ENCODE results near the gene PPFIA3.

The PPFIA3 gene

DNA sequence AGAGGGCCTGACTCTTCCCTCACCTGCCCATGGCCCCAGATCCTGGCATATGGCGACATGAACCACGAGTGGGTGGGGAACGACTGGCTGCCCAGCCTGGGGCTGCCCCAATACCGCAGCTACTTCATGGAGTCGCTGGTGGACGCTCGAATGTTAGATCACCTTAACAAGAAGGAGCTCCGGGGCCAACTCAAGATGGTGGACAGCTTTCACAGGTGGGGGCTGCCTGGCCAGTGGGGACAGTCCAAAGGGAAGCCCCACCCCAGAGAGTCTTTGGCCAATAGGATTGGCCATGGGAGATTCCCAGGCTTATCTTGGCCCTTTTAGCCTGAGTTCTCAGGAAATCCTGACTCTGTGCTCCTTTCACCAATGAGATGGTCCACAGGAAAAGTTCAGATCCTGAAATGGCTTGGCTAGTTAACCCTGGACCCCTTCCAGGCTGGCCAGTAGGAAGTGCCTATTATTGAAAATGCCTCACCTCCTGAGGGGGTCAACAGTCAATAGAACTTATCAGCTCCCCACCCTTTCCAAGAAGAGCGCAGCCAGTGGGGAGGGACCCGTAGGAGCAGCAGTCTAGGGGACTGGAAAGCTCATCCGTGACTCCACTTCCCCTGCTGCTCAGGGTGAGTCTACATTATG, 28.8 kb downstream of the PPFIA3 start:
- Histone ChIP-seq H3K27me3 (replicated peaks; ENCODE audit: insufficient read depth, low read length) (peaks cover 53% of the 10 kb centered on the region), H3K9me3 (replicated peaks; ENCODE audit: insufficient read depth, low read length) (no peaks in the 10 kb centered on the region), H3F3A (ENCODE audit: insufficient read depth, low read length) (no peaks in the 10 kb centered on the region), H3K9ac (ENCODE audit: low read length) (no peak overlapping the region), H3K4me2 (ENCODE audit: low read depth, low read length) (no peak overlapping the region), H3K27ac (ENCODE audit: low read length) (no peak overlapping the region), H3K9me2 (replicated peaks; ENCODE audit: insufficient read depth, low read length) (no peaks in the 10 kb centered on the region), H3K36me3 (replicated peaks; ENCODE audit: insufficient read depth, low read length) (no peaks in the 10 kb centered on the region), H3K4me1 (ENCODE audit: low read length) (peaks cover 11% of the 10 kb centered on the region; the same call in 1 of the 2 replicates), H2AFZ (ENCODE audit: low read length) (no peak overlapping the region), H4K20me1 (ENCODE audit: insufficient read depth, low read length) (no peaks in the 10 kb centered on the region), H3K79me2 (ENCODE audit: low read length) (no peaks in the 10 kb centered on the region), H3K4me3 (ENCODE audit: low read length) (no peak overlapping the region)
- TF ChIP-seq EZH2phosphoT487 (IDR thresholded peaks at IDR 0.05; ENCODE audit: low read length) (no peak), EZH2 (optimal IDR thresholded peaks at IDR 0.05; ENCODE audit: low read depth, low read length) (no peak)
- TF ChIP-seq, protein P1, sequence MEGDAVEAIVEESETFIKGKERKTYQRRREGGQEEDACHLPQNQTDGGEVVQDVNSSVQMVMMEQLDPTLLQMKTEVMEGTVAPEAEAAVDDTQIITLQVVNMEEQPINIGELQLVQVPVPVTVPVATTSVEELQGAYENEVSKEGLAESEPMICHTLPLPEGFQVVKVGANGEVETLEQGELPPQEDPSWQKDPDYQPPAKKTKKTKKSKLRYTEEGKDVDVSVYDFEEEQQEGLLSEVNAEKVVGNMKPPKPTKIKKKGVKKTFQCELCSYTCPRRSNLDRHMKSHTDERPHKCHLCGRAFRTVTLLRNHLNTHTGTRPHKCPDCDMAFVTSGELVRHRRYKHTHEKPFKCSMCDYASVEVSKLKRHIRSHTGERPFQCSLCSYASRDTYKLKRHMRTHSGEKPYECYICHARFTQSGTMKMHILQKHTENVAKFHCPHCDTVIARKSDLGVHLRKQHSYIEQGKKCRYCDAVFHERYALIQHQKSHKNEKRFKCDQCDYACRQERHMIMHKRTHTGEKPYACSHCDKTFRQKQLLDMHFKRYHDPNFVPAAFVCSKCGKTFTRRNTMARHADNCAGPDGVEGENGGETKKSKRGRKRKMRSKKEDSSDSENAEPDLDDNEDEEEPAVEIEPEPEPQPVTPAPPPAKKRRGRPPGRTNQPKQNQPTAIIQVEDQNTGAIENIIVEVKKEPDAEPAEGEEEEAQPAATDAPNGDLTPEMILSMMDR (IDR thresholded peaks at IDR 0.05; ENCODE audit: low read length): no peak
- no peak for DNase-seq

GRCh38 chr19:49148784-49149651, 29.7 kb downstream of the PPFIA3 start:
- Histone ChIP-seq H3K4me1 (ENCODE audit: low read length) (peaks cover 11% of the 10 kb centered on the region; the same call in 1 of the 2 replicates), H3K9me2 (replicated peaks; ENCODE audit: insufficient read depth, low read length) (no peaks in the 10 kb centered on the region), H3K36me3 (replicated peaks; ENCODE audit: insufficient read depth, low read length) (no peaks in the 10 kb centered on the region), H3K9ac (ENCODE audit: low read length) (no peak overlapping the region), H3K79me2 (ENCODE audit: low read length) (no peaks in the 10 kb centered on the region), H3K4me2 (ENCODE audit: low read depth, low read length) (peak overlapping the region; percentile 99), H4K20me1 (ENCODE audit: insufficient read depth, low read length) (no peaks in the 10 kb centered on the region), H3K4me3 (ENCODE audit: low read length) (peak overlapping the region; percentile 69), H3K9me3 (replicated peaks; ENCODE audit: insufficient read depth, low read length) (no peaks in the 10 kb centered on the region), H2AFZ (ENCODE audit: low read length) (peak overlapping the region; percentile 81), H3K27ac (ENCODE audit: low read length) (no peak overlapping the region), H3K27me3 (replicated peaks; ENCODE audit: insufficient read depth, low read length) (peaks cover 60% of the 10 kb centered on the region), H3F3A (ENCODE audit: insufficient read depth, low read length) (no peaks in the 10 kb centered on the region)
- DNase-seq: peak; percentile 92
- TF ChIP-seq EZH2phosphoT487 (IDR thresholded peaks at IDR 0.05; ENCODE audit: low read length) (no peak), EZH2 (optimal IDR thresholded peaks at IDR 0.05; ENCODE audit: low read depth, low read length) (no peak)
- TF ChIP-seq, protein P1 (IDR thresholded peaks at IDR 0.05; ENCODE audit: low read length): no peak

GRCh38 chr19:49149652-49150105, 30.3 kb downstream of the PPFIA3 start:
- no peak overlapping the region for H3K27ac ChIP-seq (ENCODE audit: low read length)
- peak overlapping the region; percentile 69 for H3K4me3 ChIP-seq (ENCODE audit: low read length)
- H2AFZ ChIP-seq (ENCODE audit: low read length): peak overlapping the region; percentile 81
- peaks cover 63% of the 10 kb centered on the region for H3K27me3 ChIP-seq (replicated peaks; ENCODE audit: insufficient read depth, low read length)
- H3K9ac ChIP-seq (ENCODE audit: low read length): peak overlapping the region; percentile 46; the same call in 1 of the 2 replicates
- peak; percentile 19 for DNase-seq
- TF ChIP-seq EZH2 (optimal IDR thresholded peaks at IDR 0.05; ENCODE audit: low read depth, low read length) (no peak), EZH2phosphoT487 (IDR thresholded peaks at IDR 0.05; ENCODE audit: low read length) (no peak)
- TF ChIP-seq, protein P1 (IDR thresholded peaks at IDR 0.05; ENCODE audit: low read length): no peak
- no peaks in the 10 kb centered on the region for H4K20me1 ChIP-seq (ENCODE audit: insufficient read depth, low read length)
- no peaks in the 10 kb centered on the region for H3K9me2 ChIP-seq (replicated peaks; ENCODE audit: insufficient read depth, low read length)
- H3K4me1 ChIP-seq (ENCODE audit: low read length): peaks cover 11% of the 10 kb centered on the region; the same call in 1 of the 2 replicates
- H3K79me2 ChIP-seq (ENCODE audit: low read length): no peaks in the 10 kb centered on the region
- no peaks in the 10 kb centered on the region for H3F3A ChIP-seq (ENCODE audit: insufficient read depth, low read length)
- no peaks in the 10 kb centered on the region for H3K9me3 ChIP-seq (replicated peaks; ENCODE audit: insufficient read depth, low read length)
- peak overlapping the region; percentile 99 for H3K4me2 ChIP-seq (ENCODE audit: low read depth, low read length)
- H3K36me3 ChIP-seq (replicated peaks; ENCODE audit: insufficient read depth, low read length): no peaks in the 10 kb centered on the region
